PFSK-1 (cell line): ENCODE results near the gene TMEM60.

Experiments
- FOXP2 ChIP-seq: optimal IDR thresholded peaks from 2 replicates; pipeline ENCODE3; 2011; ENCODE audit warnings: borderline replicate concordance, control low read depth, inconsistent platforms; ENCODE audit not compliant: insufficient read depth; ENCODE audit errors: extremely low read length, extremely low read depth
- POLR2AphosphoS5 ChIP-seq: IDR thresholded peaks from 2 replicates; pipeline ENCODE4 v1.6.1; 2012; ENCODE audit warnings: low read depth, mild to moderate bottlenecking, control low read depth, low read length, moderate library complexity
- REST ChIP-seq, 2 experiments: IDR thresholded peaks; 2 replicates each; pipeline versions ENCODE4 v1.6.1 to v1.8.0; 2011 to 2012; ENCODE audit warnings: low read depth in 2 of 2, low read length in 2 of 2, control low read depth in 1 of 2, inconsistent platforms in 1 of 2, mild to moderate bottlenecking in 1 of 2, moderate library complexity in 1 of 2; ENCODE audit not compliant: insufficient read depth in 1 of 2
- SIN3A ChIP-seq: IDR thresholded peaks from 2 replicates; pipeline ENCODE4 v1.6.1; 2012; ENCODE audit warnings: mild to moderate bottlenecking, low read length, moderate library complexity, borderline replicate concordance; ENCODE audit not compliant: insufficient read depth
- TAF1 ChIP-seq: IDR thresholded peaks from 2 replicates; pipeline ENCODE4 v1.6.1; 2012; ENCODE audit warnings: low read length, control low read depth, borderline replicate concordance; ENCODE audit not compliant: insufficient read depth

- TF ChIP-seq POLR2AphosphoS5 = no peak
- TF ChIP-seq TAF1 = no peak
- no peak for TF ChIP-seq REST (IDR thresholded peaks at IDR 0.05; ENCODE audit: insufficient read depth in 1 of 2, low read depth in 2 of 2, low read length in 2 of 2)
- no peak for TF ChIP-seq SIN3A
- TF ChIP-seq FOXP2 = no peak
Measured at GRCh38 chr7:77746824-77747165, 51.4 kb downstream of the TMEM60 start.
